OCI-LY3 (cell line): ENCODE data around the gene PTPN6.

Experiments
- EZH2phosphoT487 ChIP-seq: fragments of 200-600 bp; shearing (Covaris generic); IDR thresholded peaks from 2 replicates; pipeline ENCODE4 v1.6.1; 2018; ENCODE audit warnings: antibody characterized with exemption, mixed run types, low read depth
- TF ChIP-seq, protein P1 (sequence below): fragments of 200-600, 300-600 bp; sonication (generic); IDR thresholded peaks from 2 replicates; pipeline ENCODE4 v1.5.1; 2014; ENCODE audit warnings: antibody characterized with exemption, low read length, low read depth

- TF ChIP-seq, protein P1, sequence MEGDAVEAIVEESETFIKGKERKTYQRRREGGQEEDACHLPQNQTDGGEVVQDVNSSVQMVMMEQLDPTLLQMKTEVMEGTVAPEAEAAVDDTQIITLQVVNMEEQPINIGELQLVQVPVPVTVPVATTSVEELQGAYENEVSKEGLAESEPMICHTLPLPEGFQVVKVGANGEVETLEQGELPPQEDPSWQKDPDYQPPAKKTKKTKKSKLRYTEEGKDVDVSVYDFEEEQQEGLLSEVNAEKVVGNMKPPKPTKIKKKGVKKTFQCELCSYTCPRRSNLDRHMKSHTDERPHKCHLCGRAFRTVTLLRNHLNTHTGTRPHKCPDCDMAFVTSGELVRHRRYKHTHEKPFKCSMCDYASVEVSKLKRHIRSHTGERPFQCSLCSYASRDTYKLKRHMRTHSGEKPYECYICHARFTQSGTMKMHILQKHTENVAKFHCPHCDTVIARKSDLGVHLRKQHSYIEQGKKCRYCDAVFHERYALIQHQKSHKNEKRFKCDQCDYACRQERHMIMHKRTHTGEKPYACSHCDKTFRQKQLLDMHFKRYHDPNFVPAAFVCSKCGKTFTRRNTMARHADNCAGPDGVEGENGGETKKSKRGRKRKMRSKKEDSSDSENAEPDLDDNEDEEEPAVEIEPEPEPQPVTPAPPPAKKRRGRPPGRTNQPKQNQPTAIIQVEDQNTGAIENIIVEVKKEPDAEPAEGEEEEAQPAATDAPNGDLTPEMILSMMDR, result peak; percentile 8; the same call in 1 of the 2 replicates
- no peak for TF ChIP-seq EZH2phosphoT487
These were observed 31.6 kb upstream of the PTPN6 start for GRCh38 chr12:6919588-6919987.
